Pancreas (tissue), 10 donors: ENCODE measurements around the gene CETP. TPM values are rescaled to one million over a fixed set of nuclear protein-coding genes. Genes with fewer than 3 reads are reported as not detected.

ENCODE experiments used
- ATAC-seq, 4 donors: fragments of 200-7000 bp; cut with Tn5 transposase; one replicate each; pipeline versions ENCODE4 v1.8.0 to v1.9.1; 2020; ENCODE audit warnings: mild to moderate bottlenecking in 4 of 4, moderate library complexity in 4 of 4
- DNase-seq, 6 donors: peaks; one replicate each; pipeline ENCODE4 v3.0.0-alpha.2; 2020
- FAIRE-seq: peaks from 2 replicates; lab custom pipeline; 2012; peaks lifted over from hg19 to GRCh38; lab: Jason Lieb, UNC
- H3K27ac ChIP-seq, 4 donors: fragments of 200-600 bp; sonication (generic); 1 replicate in 3 of 4; 2 replicates in 1 of 4; pipeline versions ENCODE4 v1.5.0 to v1.8.0; 2020
- H3K27me3 ChIP-seq, 4 donors: fragments of 200-600 bp; one replicate each; pipeline ENCODE4 v1.8.0; 2021
- H3K36me3 ChIP-seq, 3 donors: fragments of 200-600 bp; sonication (generic) in 1 of 3; one replicate each; pipeline versions ENCODE4 v1.5.0 to v1.8.0; 2020 to 2021
- H3K4me1 ChIP-seq, 3 donors: fragments of 200-600 bp; one replicate each; pipeline ENCODE4 v1.8.0; 2021
- H3K4me3 ChIP-seq, 4 donors: fragments of 200-600 bp; sonication (generic) in 2 of 4; one replicate each; pipeline versions ENCODE4 v1.5.0 to v1.8.0; 2020 to 2021
- H3K9me3 ChIP-seq, 4 donors: fragments of 200-600 bp; one replicate each; pipeline ENCODE4 v1.8.0; 2021
- WGBS, 2 donors: extraction: QIAGEN DNeasy Blood & Tissue Kit; methylation state at CpG; one replicate each; pipeline ENCODE4 v1.1.7; 2013; 5-methylcytosine and 5-hydroxymethylcytosine counted together
- intact Hi-C, 3 donors: fragments of 100-400 bp; cut with DNase I; formaldehyde crosslinking; loops; one replicate each; pipeline versions ENCODE4 v1.11.1 to v1.14.2; 2022
- polyA plus RNA-seq, 2 donors: library from polyadenylated mRNA; stranded (reverse); fragments of 200-250 nt; gene quantifications; one replicate each; pipeline ENCODE4 v1.2.3, GENCODE V29; 2013
- total RNA-seq, 6 donors: library from RNA; stranded (reverse); fragmentation: NEBNext Ultra II Directional in 4 of 6; extraction: Animal tissue kit (Norgen Biotek cat#: 25700) in 4 of 6; gene quantifications; one replicate each; pipeline versions ENCODE4 v1.2.1 to v1.2.4, GENCODE V29; 2021 to 2023
- TF ChIP-seq, protein P1 (sequence below), 4 donors: fragments of 200-600 bp; sonication (generic) in 3 of 4; IDR thresholded peaks; one replicate each; pipeline versions ENCODE4 v1.5.0 to v1.8.0; 2021; ENCODE audit warnings: antibody characterized with exemption in 4 of 4
- donor health status: healthy with polysubstance abuse.
- donor health status: DM: no; HTN: no; CAD: no; lungs with moderate emphysema.
- donor health status: DM: no; HTN: no; CAD: no.
- donor health status: control.
- donor health status: control.
- donor health status: Bipolar disorder and iron deficiency.
- donor health status: DM: yes; HTN: yes; CAD: no.
- donor health status: DM: no; HTN: no; CAD: no.
- donor health status: DM: no; HTN: no; CAD: no.
- donor health status: DM: yes; HTN: yes; CAD: no.

CETP gene
- total and polyA plus RNA-seq, 8 donors, result 0.12 to 1.0 (median 0.26) TPM; not detected in 1

DNA sequence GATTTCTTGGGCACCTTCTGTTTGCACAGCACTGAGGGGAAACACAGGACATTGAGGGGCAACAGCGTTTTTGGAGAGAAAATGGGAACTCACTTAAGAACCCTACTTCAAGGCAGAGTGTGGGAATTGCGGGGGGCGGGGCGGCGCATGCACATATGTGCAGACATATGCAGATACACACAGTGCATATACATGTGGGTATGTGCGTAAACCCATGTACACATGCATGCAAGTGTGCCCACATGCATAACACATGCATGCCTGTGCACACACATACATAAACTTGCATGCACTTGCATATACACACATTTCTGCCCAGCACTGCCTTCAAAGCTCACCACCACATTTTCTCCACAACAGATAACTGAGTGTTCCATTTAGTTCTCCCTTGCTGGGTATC lies 60.0 kb downstream of the CETP start:
- 88% methylated on average over 6 of the region's 6 CpGs for WGBS, 2 donors
- no peak for ATAC-seq
- H3K4me1 ChIP-seq, result no peaks in the 10 kb centered on the region
- no peak overlapping the region for H3K27ac ChIP-seq
- intact Hi-C loops, result no loop called here
- DNase-seq, result no peak
- TF ChIP-seq, protein P1, sequence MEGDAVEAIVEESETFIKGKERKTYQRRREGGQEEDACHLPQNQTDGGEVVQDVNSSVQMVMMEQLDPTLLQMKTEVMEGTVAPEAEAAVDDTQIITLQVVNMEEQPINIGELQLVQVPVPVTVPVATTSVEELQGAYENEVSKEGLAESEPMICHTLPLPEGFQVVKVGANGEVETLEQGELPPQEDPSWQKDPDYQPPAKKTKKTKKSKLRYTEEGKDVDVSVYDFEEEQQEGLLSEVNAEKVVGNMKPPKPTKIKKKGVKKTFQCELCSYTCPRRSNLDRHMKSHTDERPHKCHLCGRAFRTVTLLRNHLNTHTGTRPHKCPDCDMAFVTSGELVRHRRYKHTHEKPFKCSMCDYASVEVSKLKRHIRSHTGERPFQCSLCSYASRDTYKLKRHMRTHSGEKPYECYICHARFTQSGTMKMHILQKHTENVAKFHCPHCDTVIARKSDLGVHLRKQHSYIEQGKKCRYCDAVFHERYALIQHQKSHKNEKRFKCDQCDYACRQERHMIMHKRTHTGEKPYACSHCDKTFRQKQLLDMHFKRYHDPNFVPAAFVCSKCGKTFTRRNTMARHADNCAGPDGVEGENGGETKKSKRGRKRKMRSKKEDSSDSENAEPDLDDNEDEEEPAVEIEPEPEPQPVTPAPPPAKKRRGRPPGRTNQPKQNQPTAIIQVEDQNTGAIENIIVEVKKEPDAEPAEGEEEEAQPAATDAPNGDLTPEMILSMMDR (IDR thresholded peaks at IDR 0.05), result no peak
- FAIRE-seq, result no peak
- H3K27me3 ChIP-seq, result no peaks in the 10 kb centered on the region
- H3K4me3 ChIP-seq, result no peak overlapping the region
- no peaks in the 10 kb centered on the region for H3K36me3 ChIP-seq
- no peaks in the 10 kb centered on the region for H3K9me3 ChIP-seq

DNA sequence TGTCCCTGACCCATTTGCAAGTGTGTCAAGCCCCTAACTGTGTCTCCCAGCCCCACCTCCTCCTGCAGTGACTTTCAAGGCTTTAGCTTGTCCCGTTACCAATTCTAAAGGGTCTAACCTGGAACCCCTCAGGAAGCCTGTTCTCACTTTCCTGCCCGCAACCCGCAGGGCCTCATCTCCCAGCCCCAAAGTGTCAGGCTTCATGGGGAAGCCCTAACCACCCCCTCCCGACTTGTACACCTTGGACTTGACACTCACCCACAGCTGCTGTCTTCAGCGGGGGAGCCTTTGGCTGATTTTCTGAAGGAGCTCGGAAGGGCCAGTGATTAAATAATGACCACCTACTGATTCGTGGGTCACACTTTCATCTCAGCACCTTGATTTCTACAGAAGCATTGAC lies 60.7 kb downstream of the CETP start:
- intact Hi-C loops, result no loop called here
- no peaks in the 10 kb centered on the region for H3K4me1 ChIP-seq
- TF ChIP-seq, protein P1 (IDR thresholded peaks at IDR 0.05), result no peak
- H3K9me3 ChIP-seq, result no peaks in the 10 kb centered on the region
- FAIRE-seq, result no peak
- no peak overlapping the region for H3K27ac ChIP-seq
- 84 to 90% methylated on average over 7 of the region's 7 CpGs for WGBS, 2 donors
- no peak for ATAC-seq
- no peak overlapping the region for H3K4me3 ChIP-seq
- H3K27me3 ChIP-seq, result no peaks in the 10 kb centered on the region
- H3K36me3 ChIP-seq, result no peaks in the 10 kb centered on the region
- no peak for DNase-seq

DNA sequence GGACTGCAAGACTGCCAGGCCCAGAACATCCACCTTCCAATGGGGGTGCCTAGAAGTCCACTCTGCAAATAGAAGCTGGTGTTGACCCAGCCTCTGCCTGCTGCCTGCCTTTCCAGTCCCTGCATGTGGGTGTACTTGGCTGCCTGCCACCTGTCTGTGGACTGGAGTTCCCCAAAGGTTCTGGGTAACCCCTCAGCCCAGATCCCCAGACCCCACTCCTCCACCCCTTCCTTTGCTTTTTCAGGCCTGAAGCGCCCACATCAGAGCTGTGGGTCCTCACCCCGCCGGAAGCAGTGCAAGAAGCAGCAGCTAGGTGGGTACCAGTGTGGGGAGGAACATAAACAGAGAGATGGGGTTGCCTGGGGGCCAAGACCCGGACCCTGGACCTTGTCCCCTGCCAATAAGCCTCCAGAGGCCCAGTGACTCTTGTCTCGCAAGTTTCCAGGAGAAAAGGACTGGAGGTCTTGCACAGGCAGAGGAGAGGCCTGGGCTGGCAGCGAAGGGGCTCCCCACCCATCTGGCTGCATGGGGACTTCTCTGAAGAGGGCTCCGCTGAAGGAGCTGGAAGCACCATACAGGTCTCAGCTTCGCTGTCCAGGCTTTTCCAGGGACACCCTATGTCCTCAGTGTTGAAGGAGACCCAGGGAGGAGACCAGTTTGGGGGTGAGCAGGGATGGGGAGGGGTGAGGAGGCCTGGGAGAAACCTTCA lies 61.9 kb downstream of the CETP start:
- no peak for FAIRE-seq

DNA sequence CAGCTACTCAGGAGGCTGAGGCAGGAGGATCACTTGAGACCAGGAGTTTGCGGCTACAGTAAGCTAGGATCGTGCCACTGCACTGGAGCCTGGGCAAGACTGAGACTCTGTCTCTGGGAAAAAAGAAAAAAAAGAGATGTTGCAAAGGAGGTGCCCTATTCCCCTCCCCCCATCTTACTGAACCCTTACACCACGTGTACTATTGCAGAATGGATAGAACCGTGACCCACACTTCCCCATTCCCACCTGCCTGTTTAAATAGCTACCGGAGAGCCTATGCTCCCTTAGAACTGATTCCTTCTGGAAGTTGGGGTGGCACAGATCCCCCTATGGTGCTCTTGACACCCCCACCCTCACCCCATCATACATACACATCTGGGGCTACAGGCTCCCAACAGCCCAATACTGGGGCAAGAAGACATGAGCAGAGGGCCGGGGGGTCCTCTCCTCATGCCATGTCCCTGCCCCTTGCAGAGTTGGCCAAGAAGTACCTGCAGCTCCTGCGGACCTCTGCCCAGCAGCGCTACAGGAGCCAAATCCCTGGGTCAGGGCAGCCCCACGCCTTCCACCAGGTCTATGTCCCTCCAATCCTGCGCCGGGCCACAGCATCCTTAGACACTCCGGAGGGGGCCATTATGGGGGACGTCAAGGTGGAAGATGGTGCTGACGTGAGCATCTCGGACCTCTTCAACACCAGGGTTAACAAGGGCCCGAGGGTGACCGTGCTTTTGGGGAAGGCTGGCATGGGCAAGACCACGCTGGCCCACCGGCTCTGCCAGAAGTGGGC lies 63.3 kb downstream of the CETP start:
- 88 to 89% methylated on average over 19 of the region's 19 CpGs for WGBS, 2 donors
- Histone ChIP-seq H3K4me3 (no peak overlapping the region), H3K27me3 (no peaks in the 10 kb centered on the region), H3K36me3 (no peaks in the 10 kb centered on the region), H3K27ac (no peak overlapping the region), H3K9me3 (no peaks in the 10 kb centered on the region), H3K4me1 (no peaks in the 10 kb centered on the region)
- TF ChIP-seq, protein P1 (IDR thresholded peaks at IDR 0.05), result no peak
- ATAC-seq, result no peak
- FAIRE-seq, result no peak
- no peak for DNase-seq
- intact Hi-C loops, result no loop called here

More for the DNA sequence above, 61.9 kb downstream of the CETP start:
- intact Hi-C loops, result no loop called here
- H3K4me1 ChIP-seq, result no peaks in the 10 kb centered on the region
- DNase-seq, result no peak
- no peak overlapping the region for H3K4me3 ChIP-seq
- TF ChIP-seq, protein P1 (IDR thresholded peaks at IDR 0.05), result no peak
- 80 to 84% methylated on average over 8 of the region's 8 CpGs for WGBS, 2 donors
- H3K27me3 ChIP-seq, result no peaks in the 10 kb centered on the region
- H3K36me3 ChIP-seq, result no peaks in the 10 kb centered on the region
- ATAC-seq, result no peak
- no peaks in the 10 kb centered on the region for H3K9me3 ChIP-seq
- H3K27ac ChIP-seq, result no peak overlapping the region
